Osteoblast (primary cell): Measurements from ENCODE around the gene ZNF45. TPM values are rescaled to one million over a fixed set of nuclear protein-coding genes. Genes with fewer than 3 reads are reported as not detected.

Source experiments
- DNase-seq: peaks from one replicate; pipeline ENCODE4 v3.0.0; 2011; ENCODE audit warnings: low spot score, mixed read lengths; ENCODE audit not compliant: insufficient read length; ENCODE audit errors: missing footprints
- H2AFZ ChIP-seq: 2 replicates; pipeline ENCODE4 v1.6.0; 2011; ENCODE audit warnings: mild to moderate bottlenecking, low read length
- H3K27ac ChIP-seq: 2 replicates; pipeline ENCODE4 v1.5.1; 2011; ENCODE audit warnings: mild to moderate bottlenecking, low read depth, low read length, moderate library complexity
- H3K27me3 ChIP-seq: 2 replicates; pipeline ENCODE4 v1.6.0; 2012; ENCODE audit warnings: mild to moderate bottlenecking, control low read depth, inconsistent platforms, low read length, moderate library complexity; ENCODE audit not compliant: insufficient read depth
- H3K36me3 ChIP-seq: 2 replicates; pipeline ENCODE4 v1.5.1; 2011; ENCODE audit warnings: mild to moderate bottlenecking, low read length, control low read depth, moderate library complexity; ENCODE audit not compliant: insufficient read depth
- H3K4me1 ChIP-seq: 2 replicates; pipeline ENCODE4 v1.5.1; 2011; ENCODE audit warnings: mild to moderate bottlenecking, low read length, control low read depth, moderate library complexity; ENCODE audit not compliant: insufficient read depth
- H3K4me2 ChIP-seq: 2 replicates; pipeline ENCODE4 v1.6.0; 2011; ENCODE audit warnings: mild to moderate bottlenecking, low read length; ENCODE audit not compliant: insufficient read depth
- H3K4me3 ChIP-seq: fragments of 200-600 bp; sonication (generic); 3 replicates; pipeline ENCODE4 v1.5.1; 2012; ENCODE audit warnings: mild to moderate bottlenecking, low read length, inconsistent platforms; ENCODE audit not compliant: insufficient read depth
- H3K79me2 ChIP-seq: 2 replicates; pipeline ENCODE4 v1.6.0; 2012; ENCODE audit warnings: mild to moderate bottlenecking, low read length, control low read depth, inconsistent platforms; ENCODE audit not compliant: insufficient read depth
- H3K9me3 ChIP-seq: 2 replicates; pipeline ENCODE4 v1.5.1; 2011; ENCODE audit warnings: low read depth, low read length, control low read depth
- H4K20me1 ChIP-seq: 2 replicates; pipeline ENCODE4 v1.6.0; 2012; ENCODE audit warnings: mild to moderate bottlenecking, low read length, control low read depth; ENCODE audit not compliant: insufficient read depth
- total RNA-seq: library from RNA; depleted of rRNA; stranded (reverse); fragments of >200 nt; gene quantifications from 2 replicates; pipeline ENCODE4 v1.2.3, GENCODE V29; 2012
- TF ChIP-seq, protein P1 (sequence below): IDR thresholded peaks from 2 replicates; pipeline ENCODE4 v1.5.1; 2011; ENCODE audit warnings: mild to moderate bottlenecking, low read depth, low read length, moderate library complexity; ENCODE audit errors: extremely low read depth

Gene ZNF45
- total RNA-seq, result 15.6 and 22.7 TPM in 2 replicates

DNA sequence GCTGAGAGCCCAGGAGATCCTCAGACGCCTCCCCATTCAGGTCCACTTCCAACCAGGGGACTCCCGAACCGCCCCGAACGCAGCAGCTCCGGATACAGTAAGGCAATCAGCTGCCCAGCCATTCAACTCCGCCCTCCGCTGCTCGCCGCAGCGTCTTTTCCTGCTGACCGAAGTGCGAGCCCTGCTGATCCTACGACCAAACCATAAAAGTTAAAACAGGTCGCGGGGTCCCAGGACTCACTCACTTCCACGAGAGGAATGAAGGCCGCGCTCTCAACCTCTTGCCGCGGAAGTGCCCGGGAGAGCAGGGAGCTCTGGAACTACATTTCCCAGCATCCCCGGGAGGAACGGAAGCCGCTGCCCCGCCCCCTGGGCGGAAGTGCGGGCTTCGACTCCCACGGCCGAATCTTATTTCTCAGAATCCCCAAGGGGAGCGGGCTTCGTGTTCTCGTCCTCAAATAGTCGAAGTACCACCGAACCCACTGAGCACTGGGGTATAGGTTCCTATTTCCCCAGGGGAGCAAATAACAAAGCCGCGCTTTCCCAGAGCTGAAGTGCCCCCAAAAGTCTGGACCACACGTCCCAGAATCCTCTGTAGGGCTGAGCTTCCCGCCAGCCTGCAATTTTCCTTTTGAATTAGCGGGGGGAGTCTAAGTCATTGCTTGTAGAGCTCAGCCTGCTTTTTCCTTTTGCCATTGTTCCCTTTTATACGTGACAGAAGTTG is at the start of gene ZNF45:
ZNF45 (minus strand) TSS at position 298 of the 724 bp plus-strand sequence. CDS start 13,097 bp downstream, outside the sequence.
- TF ChIP-seq, protein P1, sequence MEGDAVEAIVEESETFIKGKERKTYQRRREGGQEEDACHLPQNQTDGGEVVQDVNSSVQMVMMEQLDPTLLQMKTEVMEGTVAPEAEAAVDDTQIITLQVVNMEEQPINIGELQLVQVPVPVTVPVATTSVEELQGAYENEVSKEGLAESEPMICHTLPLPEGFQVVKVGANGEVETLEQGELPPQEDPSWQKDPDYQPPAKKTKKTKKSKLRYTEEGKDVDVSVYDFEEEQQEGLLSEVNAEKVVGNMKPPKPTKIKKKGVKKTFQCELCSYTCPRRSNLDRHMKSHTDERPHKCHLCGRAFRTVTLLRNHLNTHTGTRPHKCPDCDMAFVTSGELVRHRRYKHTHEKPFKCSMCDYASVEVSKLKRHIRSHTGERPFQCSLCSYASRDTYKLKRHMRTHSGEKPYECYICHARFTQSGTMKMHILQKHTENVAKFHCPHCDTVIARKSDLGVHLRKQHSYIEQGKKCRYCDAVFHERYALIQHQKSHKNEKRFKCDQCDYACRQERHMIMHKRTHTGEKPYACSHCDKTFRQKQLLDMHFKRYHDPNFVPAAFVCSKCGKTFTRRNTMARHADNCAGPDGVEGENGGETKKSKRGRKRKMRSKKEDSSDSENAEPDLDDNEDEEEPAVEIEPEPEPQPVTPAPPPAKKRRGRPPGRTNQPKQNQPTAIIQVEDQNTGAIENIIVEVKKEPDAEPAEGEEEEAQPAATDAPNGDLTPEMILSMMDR, result no peak
- peak within 1 kb of the TSS; percentile 75 for H3K27ac ChIP-seq
- no peaks in the 10 kb centered on the region for H3K9me3 ChIP-seq
- peak; percentile 93 for DNase-seq
- H3K4me3 ChIP-seq, result peak within 1 kb of the TSS; percentile 95
- no peaks in the 10 kb centered on the region for H3K27me3 ChIP-seq
- H2AFZ ChIP-seq, result peak within 1 kb of the TSS; percentile 100
- H3K4me2 ChIP-seq, result peak within 1 kb of the TSS; percentile 93
- peaks cover 12% of the 10 kb centered on the region for H3K4me1 ChIP-seq
- peaks cover 24% of the 10 kb centered on the region for H3K36me3 ChIP-seq
- H4K20me1 ChIP-seq, result no peaks in the 10 kb centered on the region
- H3K79me2 ChIP-seq, result peaks cover 13% of the 10 kb centered on the region

GRCh38 chr19:43984687-43985000 is 49.6 kb upstream of the ZNF45 start:
- TF ChIP-seq, protein P1, result no peak
- peak overlapping the region; percentile 61 for H3K27ac ChIP-seq
- DNase-seq, result peak; percentile 60

GRCh38 chr19:43983912-43984686 is 49.0 kb upstream of the ZNF45 start, which contains the start of gene ZNF155:
Gene ZNF155, plus strand, starts transcription at chr19:43984188. Its CDS starts 4,356 bp downstream, at chr19:43988544.
- H4K20me1 ChIP-seq, result no peaks in the 10 kb centered on the region
- TF ChIP-seq, protein P1, result no peak
- no peaks in the 10 kb centered on the region for H3K9me3 ChIP-seq
- H3K79me2 ChIP-seq, result peaks cover 33% of the 10 kb centered on the region
- peak; percentile 90 for DNase-seq
- peaks cover 5% of the 10 kb centered on the region for H3K4me1 ChIP-seq
- H2AFZ ChIP-seq, result peak within 1 kb of the TSS; percentile 98
- peak within 1 kb of the TSS; percentile 61 for H3K27ac ChIP-seq
- H3K4me2 ChIP-seq, result peak within 1 kb of the TSS; percentile 75
- peak within 1 kb of the TSS; percentile 80 for H3K4me3 ChIP-seq
- peaks cover under 1% of the 10 kb centered on the region for H3K36me3 ChIP-seq
- H3K27me3 ChIP-seq, result no peaks in the 10 kb centered on the region

More at GRCh38 chr19:43984687-43985000, 49.6 kb upstream of the ZNF45 start:
- peak overlapping the region; percentile 98 for H2AFZ ChIP-seq
- H3K4me3 ChIP-seq, result peak overlapping the region; percentile 80
- H3K4me2 ChIP-seq, result peak overlapping the region; percentile 75
- peaks cover 5% of the 10 kb centered on the region for H3K4me1 ChIP-seq
- no peaks in the 10 kb centered on the region for H3K9me3 ChIP-seq
- H3K79me2 ChIP-seq, result peaks cover 33% of the 10 kb centered on the region
- H3K27me3 ChIP-seq, result no peaks in the 10 kb centered on the region
- no peaks in the 10 kb centered on the region for H4K20me1 ChIP-seq
- H3K36me3 ChIP-seq, result peaks cover 5% of the 10 kb centered on the region

DNA sequence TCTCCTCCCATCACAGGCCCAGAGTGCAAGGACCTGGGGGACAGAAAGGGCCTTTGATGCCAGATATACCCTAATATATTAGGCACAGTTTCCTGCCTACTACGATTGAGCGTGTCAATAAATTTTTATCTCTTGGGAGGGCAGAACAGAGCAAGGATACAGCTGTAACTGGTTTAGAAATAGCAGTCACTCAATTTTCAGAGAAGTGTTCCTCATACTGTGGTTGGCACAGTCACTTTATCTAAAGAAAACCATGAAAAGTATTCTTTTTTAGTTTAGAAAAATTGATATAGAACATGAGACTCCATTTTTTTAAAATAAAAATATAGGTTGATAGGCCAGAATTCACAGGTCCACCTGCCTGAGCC is 48.4 kb upstream of the ZNF45 start:
- peaks cover 5% of the 10 kb centered on the region for H3K4me1 ChIP-seq
- peak overlapping the region; percentile 75 for H3K4me2 ChIP-seq
- H3K4me3 ChIP-seq, result peak overlapping the region; percentile 80
- peak overlapping the region; percentile 21 for H2AFZ ChIP-seq
- TF ChIP-seq, protein P1, result no peak
- peaks cover 33% of the 10 kb centered on the region for H3K79me2 ChIP-seq
- H3K27me3 ChIP-seq, result no peaks in the 10 kb centered on the region
- no peak for DNase-seq
- no peak overlapping the region for H3K27ac ChIP-seq
- no peaks in the 10 kb centered on the region for H3K36me3 ChIP-seq
- H3K9me3 ChIP-seq, result no peaks in the 10 kb centered on the region
- no peaks in the 10 kb centered on the region for H4K20me1 ChIP-seq
